GM18505 (cell line): ENCODE data around the gene CWC22.
"Not testable (repeated sequence)": the region's sequence is repeated elsewhere in the genome, so short reads cannot be mapped to it uniquely, and the experiment has no call there.

Source experiments
- ATAC-seq: cut with Tn5 transposase; IDR thresholded peaks from one replicate; pipeline ENCODE4 v1.9.1; 2021; ENCODE audit not compliant: unreplicated experiment
- POLR2A ChIP-seq: IDR thresholded peaks from 4 replicates; pipeline ENCODE4 v1.6.1; 2011; ENCODE audit warnings: borderline replicate concordance; ENCODE audit not compliant: insufficient read depth, insufficient read length; ENCODE audit errors: extremely low read depth

CWC22 gene

DNA sequence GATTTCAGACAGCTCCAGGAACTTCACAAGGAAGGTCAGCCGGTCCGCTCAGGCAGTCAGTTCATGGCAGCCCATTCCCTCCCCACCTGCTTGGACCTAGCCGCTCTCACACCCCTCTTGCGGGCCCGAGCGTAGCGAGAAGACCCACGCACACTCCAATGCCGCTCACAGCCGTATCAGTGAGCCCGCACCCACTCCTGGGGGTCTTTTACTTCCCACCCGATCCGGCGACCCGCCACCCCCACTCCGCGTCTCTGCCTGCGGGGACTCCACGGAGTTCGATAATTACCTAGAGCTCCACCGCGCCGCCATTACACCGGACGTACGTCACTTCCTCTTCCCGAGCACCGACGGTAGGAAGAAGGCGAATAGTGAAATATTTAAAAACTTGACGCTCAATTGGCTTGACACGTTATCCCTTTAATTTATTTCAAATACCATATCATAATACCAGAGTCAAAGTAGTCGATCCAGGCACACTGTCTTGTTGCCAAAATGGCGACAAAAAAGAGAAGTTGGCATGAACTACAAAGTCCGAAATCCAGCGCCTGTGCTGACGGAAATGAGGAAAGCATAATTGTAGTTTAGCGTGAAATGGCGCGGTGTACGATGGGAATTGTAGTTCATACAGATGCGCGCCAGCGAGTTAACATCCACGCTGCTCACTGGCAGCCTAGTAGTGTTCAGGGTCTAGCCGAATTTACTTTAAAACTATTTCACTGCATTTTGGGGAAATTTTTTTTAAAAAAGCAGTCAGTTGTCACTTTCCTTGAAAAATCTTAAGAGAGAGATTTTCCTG lies at the start of gene CWC22:
Gene CWC22, minus strand, starts transcription at position 517 of the 799 bp plus-strand sequence. CDS start 13,956 bp downstream, outside the sequence.
- ATAC-seq: peak; percentile 95
- TF ChIP-seq POLR2A: peak; percentile 80

GRCh38 chr2:180056367-180057118 lies 49.4 kb upstream of the CWC22 start:
- no peak for TF ChIP-seq POLR2A
- ATAC-seq: no peak

DNA sequence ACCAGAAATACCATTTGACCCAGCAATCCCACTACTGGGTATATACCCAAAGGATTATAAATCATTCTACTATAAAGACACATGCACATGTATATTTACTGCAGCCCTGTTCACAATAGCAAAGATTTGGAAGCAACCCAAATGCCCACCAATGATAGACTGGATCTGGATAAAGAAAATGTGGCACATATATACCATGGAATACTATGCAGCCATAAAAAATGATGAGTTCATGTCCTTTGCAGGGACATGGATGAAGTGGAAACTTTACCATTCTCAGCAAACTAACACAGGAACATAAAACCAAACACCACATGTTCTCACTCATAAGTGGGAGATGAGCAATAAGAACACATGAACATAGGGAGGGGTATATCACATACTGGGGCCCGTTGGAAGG lies 47.5 kb upstream of the CWC22 start:
- not testable (repeated sequence) for ATAC-seq

GRCh38 chr2:180050246-180050645 lies 43.1 kb upstream of the CWC22 start:
- no peak for ATAC-seq
- no peak for TF ChIP-seq POLR2A

- no peak for ATAC-seq
- TF ChIP-seq POLR2A: no peak
These were observed 41.2 kb upstream of the CWC22 start for GRCh38 chr2:180048251-180048650.

- TF ChIP-seq POLR2A: no peak
- ATAC-seq: no peak
These were observed 39.7 kb upstream of the CWC22 start for GRCh38 chr2:180046776-180047175.

- ATAC-seq: no peak
- TF ChIP-seq POLR2A: no peak
These were observed 39.1 kb upstream of the CWC22 start for GRCh38 chr2:180046202-180046601.

GRCh38 chr2:180040146-180040925 lies 33.2 kb upstream of the CWC22 start:
- no peak for ATAC-seq
- no peak for TF ChIP-seq POLR2A

GRCh38 chr2:180038997-180039396 lies 31.9 kb upstream of the CWC22 start:
- no peak for ATAC-seq
- no peak for TF ChIP-seq POLR2A

- ATAC-seq: no peak
- no peak for TF ChIP-seq POLR2A
These were observed 27.1 kb upstream of the CWC22 start for GRCh38 chr2:180033993-180034894.

- no peak for TF ChIP-seq POLR2A
- ATAC-seq: no peak
These were observed 22.5 kb upstream of the CWC22 start for GRCh38 chr2:180029575-180029974.

GRCh38 chr2:180021850-180022249 lies 14.8 kb upstream of the CWC22 start:
- no peak for TF ChIP-seq POLR2A
- ATAC-seq: no peak
